ENCODE results near the gene NTSR1.

NTSR1 gene

DNA sequence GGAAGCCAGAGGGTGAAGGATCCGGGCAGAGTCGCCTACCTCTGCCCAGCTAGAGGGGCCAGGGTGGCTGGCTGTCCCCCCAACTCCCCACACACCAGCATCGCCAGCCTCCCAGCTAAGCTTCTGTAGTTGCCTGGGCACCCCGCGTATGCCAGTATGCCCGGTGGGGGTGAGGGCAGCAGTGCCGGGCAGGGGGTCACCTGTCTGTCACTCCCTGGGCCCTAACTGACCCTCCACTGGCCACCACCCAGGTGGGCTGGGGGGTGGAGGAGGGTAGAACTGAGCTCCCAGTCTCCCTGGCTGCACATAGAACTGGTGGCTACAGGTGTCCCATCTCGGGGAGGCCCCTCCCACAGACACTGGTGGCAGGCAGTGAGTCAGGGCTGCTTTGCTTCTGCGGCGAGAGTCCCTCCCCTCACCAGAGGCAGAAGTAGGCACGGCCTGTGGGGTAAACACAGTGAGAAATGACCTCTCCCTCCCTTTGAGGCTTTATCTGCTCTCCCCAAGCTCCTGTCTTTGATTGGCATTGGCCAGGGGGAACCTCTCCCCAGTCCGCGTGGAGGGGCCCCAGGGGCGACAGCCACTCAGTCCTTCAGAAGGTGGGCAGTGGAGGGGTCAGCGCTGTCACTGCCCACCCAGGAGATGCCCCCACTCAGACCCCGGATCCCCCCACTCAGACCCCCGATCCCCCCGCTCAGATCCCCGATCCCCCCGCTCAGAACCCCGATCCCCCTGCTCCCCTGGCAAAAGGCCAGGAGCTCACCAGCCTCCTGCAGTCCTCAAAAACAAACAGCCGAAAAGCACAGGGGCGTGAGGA, 2.5 kb downstream of the NTSR1 start:
- DNase-seq, result no peak

DNA sequence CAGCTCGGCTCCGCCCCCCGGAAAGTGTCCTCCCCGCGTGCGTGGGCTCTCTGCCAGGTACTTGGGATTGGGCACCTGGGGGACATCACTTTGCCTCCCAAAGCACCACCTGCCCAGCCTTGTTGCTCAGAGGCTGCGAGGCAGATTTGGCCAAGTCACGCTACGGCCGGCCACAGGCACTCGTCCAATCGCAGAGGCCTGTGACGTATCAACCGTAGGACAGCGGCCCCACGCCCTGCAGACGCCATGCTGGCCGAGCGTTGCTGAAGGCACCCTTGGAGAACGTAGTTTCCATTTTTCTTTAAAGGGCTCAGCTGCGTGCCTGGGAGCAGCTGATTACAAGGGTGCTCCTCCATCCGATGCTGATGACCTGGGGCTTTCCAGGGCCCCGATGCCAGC, 3.1 kb downstream of the NTSR1 start:
- no peak for DNase-seq

DNA sequence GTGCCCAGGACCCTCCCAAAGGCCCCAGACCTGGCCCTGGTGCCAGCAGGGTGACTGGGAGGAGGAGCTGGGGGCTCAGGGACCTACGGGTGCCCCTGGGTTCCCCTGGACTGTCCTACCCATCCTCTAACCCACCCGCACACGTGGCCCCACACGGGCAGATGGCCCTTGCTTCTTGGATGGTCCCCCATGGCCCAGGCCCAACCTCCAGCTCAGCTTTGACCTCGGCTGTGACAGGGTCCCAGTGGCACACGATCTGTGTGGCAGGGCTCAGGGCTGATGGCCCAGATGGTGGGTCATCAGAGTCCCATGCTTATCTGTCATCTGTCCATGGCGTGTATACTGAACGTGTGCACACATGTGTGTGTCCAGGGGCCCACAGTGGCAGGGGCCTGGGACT, 4.0 kb downstream of the NTSR1 start:
- no peak for DNase-seq

DNA sequence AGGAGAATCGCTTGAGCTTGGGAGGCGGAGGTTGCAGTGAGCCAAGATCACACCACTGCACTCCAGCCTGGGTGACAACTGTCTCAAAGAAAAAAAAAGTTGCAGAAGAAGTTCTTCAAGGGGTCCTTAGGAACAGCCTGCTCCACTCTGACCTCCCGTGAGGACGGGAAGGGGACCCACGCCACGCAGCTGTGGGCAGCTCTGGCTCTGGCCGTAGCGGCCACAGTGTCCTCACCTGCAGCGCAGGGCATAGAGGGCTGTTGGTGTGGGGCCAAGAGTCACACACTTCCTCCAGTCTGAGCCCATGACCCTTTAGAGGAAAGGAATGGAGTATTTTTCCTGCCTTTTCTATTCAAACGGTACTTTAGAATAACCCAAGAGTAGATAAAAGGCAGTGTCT, 5.4 kb downstream of the NTSR1 start:
- DNase-seq, result no peak

DNA sequence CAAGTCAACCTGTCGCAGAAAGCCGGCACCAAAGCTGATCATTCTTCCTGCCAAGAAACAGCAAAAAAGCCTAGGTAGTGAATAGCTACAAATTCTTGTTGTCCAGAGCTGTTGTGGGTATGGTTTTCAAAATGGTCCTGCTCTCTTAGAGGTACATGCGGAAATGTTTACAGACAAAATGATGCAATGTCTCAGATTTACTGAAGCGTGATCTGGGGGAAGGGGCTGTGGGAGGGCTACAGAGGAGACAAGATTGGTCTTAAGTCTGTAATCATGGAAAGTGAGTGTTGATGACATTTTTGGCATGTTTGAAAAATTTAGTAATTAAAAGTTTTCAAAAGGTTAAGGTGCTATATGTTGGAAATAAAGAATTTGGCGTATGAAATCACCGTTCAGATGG, 6.2 kb downstream of the NTSR1 start:
- DNase-seq, result no peak

DNA sequence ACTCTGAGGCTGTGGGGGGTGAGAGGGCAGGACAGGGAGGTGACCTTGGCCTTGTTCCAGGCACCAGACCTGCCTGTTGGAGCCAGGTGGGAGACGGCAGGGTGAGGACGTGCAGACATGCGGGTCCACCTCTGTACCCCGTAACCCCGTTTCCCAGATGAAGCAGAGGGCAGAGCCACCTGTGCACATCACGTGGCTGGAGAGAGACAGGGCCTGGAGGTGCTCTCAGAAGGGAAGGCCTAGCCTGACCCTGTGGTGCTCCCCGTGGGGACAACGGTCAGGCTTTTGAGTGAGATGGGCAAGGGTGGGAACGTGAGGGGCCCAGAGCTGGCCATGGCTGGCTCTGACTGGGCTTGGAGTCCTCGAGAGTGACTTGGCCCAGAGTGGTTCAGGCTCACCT, 6.6 kb downstream of the NTSR1 start:
- DNase-seq, result no peak

DNA sequence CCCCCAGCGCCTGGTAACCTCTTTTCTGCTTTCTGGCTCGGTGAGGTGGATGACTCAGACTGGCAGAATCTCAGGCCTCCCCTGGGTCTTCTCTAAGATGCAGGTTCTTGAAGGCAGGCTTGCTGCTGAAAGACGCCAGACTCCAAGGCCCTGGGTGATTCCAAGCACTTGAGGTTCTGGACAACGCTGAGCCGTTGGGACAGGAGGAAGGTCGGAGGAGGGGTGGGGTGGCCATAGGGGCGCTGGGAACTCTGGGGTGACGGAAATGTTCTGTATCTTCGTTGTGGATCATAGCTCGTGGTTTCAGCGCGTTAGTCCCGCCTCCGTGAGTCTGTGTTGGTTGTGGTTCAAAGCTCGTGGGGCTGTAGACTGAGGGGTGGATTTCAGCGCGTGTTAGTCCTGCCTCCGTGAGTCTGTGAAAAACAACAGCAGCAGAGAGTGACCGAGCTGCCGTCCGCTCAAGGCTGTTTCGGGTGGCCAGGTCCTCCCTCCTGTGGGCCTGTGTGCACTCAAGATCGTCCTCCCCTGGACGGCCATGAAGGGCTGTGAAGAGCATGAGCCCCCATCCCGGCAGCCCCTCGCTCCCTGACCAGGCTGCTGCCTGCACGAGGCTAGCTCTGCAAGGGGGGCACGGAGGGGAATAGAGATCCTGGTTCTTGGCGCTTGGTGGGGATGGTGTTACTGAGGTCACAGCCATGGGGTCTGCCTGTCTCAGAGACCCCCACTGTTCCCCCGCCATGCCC, 7.7 kb downstream of the NTSR1 start:
- DNase-seq, result no peak

DNA sequence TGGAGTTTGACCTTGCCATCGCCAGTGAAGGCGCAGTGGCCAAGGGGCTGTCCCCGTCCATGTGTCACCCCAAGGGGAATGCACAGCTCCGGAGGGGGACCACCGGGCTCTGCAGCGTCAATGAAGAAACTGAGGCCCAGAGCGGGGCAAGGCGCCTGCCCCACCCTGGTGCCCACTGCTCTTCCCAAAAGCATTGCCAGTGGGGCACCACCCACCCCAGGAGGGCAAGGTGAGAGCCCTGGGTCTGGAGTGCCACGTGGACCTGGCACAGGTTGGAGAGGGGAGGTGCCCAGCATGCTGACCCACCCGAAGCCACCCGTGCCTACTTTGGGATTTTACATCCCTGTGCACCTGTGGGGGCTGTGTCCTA, 8.3 kb downstream of the NTSR1 start:
- no peak for DNase-seq

DNA sequence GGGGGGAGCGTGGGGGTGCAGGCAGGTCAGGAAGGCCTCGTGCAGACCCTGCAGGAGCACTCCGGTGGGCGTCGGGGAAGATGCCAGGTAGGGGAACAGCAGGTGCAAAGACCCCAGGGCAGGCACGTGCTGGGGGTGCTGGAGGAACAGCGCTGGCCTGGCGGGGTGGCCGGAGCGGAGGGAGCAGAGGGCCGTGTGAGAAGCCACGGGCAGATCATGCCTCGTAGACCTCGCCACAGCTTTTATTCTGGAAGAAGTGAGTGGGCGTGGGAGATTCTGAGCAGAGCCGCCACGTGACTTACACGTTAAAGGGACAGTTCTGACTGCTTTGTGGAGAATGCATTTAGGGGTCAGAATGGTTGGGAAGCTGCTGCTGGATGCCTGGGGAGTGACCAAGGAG, 9.3 kb downstream of the NTSR1 start:
- no peak for DNase-seq

DNA sequence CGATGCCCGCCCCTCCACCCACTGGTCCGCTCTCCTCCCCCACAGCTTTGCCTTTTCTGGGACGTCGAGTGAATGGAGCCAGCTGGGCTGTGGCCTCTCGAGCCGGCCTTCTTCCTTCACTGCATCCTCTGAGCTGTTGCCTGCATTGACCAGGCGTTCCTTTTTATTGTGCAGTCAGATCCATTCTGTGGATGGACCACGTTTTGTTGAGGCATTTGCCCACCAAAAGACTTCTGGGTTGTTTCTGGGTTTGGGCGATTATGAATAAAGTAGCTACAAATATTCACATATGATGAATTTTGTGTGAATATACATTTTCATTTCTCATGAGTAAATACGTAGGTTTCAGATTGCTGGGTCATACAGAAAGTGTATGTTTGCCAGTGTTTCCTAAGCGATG, 9.9 kb downstream of the NTSR1 start:
- DNase-seq, result no peak

DNA sequence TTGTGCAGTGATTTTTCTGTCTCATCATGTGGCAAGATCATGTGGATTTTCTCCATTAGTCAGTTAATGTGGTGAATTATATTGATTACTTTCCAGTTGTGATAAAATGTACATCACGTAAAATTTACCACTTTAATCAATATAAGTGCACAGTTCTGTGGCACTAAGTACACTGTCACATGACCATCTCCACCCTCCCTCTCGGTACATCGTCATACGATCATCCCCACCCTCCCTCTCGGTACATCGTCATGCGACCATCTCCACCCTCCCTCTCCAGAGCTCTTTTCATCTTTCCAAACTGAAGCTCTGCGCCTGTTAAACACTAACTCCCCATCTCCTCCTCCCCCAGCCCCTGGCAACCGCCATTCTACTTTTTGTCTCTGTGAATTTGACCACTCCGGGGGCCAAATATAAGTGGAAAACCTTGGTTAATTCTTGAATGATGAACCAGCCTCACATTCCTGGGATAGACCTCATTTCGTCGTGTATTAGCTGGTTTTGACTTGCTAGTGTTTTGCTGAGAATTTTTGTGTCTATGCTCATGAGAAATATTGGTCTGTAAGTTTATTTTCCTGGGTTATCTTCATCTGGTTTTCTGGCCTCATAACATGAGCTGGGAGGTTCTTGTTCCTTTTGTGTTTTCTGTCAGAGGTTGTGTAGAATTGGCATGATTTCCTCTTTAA, 10.8 kb downstream of the NTSR1 start:
- no peak for DNase-seq

DNA sequence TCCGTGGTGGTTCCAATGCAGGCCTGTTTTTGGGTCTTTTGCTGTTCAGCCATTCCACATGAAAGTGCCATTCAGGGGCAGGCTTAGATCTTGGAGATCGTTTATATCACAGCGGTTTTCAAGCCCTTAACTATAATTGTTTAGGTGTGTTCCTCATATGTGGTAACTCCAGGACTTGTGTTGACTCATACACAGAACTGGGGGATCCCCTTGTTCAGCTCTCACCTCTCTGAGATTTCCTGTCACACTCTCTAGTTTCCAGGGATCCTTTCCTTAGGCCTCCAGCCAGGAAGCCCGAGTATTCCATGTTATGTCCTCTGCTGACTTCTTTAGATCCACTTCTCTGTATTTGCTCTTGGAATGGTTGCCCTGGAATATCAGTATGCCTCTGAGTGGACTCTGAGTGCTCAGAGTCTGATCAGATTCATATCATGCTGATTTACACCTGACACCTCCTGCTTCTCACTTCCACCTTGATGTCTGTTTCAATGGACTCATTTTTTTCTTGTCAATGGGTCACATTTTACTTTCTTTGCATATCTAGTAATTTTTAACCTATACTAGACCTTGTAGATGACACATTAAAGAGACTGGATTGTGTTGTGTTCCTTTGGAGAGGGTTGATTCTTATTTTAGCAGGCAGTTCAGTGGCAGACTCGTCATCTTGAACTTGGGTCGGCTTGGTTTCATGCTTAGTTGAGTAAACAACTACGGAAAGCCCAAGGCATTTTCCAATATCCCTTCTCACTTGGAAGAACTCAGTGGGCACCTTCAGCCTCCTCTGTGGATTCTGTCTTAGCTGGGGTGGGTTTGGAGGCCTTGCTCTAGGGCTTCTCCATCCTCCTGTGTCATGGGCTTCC, 13.1 kb downstream of the NTSR1 start:
- DNase-seq, result no peak

DNA sequence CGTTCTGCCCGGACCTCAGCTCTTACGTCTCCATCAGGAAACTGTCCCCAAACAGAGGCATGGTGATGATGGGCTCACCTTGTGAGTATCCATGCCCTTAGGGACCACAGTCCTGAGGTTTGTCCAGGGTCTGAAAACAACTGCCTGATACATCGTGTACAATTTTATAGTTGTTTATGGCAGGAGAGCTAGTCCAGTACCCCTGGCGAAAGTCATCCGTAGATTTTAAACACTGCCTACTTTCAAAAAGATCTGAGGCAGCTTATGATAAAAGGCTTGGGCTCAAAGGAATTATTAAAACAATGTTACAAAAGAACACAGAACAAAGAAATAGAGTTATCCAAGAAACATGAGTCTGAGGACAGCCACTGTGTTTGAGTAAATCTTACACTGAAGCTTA, 14.0 kb downstream of the NTSR1 start:
- DNase-seq, result no peak

DNA sequence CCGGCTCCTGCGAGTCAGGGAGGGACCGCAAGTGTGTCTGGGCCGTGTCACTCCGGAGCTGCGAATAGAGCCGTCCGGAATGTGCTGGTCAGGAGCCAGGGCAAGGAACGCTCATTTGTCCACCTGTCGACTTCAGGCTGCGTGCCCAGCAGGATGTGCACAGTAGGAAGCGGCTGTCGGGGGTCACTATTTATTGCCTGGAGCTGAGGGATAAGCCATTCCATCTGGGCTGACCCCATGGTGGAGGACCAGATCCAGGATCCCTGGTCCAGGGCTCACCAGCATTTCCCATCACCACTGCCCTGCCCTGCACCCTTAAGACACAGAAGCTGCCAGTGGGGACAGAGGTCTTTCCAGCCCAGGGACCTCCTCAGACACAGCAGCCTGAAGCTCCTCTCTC, 14.7 kb downstream of the NTSR1 start:
- DNase-seq, result no peak

DNA sequence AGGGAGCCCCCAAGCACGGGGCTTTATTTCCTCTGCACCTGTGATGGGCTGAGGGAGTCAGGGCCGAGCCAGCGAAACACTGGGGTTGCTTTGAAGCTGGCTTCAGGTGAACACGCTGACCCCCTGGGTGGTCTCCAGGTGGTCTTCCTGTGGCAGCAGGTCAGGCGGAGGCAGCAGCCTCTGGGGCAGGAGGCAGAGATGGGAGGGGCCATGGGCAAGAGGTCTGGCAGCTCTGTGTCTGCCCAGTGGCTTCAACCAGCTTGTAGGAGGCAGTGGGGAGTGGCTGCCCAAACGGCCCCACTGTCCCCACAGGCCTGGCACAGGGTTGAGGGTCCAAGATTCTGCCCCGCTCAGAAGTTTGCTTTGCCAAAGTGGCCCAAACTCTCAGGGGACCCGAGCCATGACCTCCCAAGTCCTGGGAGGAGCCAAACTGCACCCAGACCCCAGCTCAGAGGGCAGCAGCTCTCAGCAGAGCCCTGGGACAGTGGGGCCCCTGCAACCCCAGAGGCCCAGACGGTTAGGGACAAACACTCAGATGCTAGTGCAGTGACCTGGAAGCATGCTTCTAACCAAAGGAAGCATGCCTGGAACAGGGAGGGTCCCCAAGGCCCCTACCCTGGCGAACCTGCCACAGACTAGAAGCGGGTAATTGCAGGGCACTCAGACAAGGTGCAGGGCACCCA, 15.3 kb downstream of the NTSR1 start:
- DNase-seq, result no peak

DNA sequence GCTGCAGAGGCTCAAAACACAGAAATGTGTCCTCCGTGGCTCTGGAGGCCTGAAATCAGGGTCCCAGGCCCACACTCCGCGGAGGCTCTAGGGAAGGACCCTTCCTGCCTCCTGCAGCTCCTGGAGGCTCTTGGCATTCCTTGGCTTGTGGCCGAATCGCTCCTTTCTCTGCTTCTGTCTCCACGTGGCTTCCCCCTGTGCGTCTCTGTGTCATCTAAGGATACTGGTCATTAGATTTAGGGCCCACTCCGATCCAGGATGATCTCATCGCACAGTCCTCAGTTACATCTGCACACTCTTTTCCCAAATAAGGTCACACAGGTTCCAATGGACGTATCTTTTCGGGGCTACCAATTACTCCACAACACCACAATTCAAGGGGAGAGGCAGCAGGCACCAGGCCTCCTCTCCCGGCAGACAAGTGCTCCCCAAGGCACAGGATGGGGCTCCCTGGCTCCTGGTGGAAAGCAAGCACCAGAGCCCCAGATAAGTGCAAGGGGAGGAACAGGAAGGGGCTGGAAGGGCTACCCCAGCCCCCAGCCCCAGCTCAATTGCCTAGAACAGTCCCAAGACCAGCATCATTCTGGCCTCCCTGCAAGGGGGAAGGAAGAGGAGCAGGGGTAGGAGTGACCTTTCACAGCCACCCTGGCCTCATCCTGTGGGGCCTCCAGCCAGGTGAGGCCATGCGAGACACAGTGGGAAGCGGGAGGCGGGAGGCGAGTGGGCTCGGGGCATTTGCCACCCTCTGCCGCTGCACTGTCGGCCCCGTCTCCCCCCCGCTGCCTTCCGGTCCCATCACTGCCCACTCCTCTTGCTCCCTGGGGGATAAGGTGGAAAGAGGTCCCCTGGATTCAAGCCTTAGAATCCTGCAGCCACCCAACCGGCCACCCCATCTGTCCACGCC, 16.3 kb downstream of the NTSR1 start:
- DNase-seq, result no peak

DNA sequence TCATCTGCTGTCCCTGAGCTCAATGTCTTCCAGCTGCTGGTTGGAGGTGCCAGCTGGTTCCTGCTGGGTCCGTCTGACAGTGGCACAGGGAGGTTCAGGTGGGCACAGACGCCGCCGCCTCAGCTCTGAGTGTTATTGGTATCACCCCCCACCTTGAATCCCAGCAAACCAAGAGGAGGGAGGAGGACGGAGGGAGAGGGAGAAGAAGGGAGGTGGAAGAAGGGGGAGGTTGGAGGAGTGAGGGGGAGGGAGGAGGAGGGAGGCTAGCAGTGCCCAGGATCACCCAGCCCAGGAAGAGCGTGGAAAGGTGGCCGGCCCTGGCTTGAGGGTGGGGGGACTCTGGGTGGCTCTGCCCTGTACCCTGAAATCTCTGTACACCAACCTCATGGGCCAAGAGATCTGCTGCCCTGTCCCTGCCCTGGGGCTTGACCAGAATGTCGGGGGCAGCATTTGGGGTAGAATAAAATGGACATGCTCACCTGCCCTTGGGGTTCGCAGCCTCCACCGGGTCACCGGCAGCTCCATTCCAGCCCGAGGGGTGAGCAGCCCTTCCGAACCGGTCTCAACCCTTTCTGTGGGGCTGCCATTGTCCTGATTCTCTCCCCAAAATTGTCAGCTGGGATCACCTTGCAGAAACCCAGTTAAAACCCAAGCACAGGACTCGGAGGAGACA, 17.1 kb downstream of the NTSR1 start:
- no peak for DNase-seq

DNA sequence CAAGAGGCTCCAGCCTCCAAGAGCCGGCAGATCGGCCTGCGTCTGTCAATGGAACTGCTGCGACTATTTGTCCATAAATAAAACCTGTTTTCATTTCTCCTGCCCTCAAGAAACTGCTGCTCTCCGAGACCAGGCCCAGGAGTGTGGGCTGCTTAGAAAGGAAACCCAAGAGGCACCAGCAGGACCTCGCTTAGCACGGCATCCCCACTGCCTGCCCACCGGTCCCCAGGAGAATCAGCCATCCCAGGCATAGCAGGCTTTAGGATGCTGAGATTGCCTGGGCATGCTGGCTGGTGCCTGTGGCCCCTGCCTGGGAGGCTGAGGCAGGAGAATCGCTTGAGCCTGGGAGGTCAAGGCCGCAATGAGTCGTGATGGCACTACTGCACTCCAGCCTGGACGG, 17.6 kb downstream of the NTSR1 start:
- DNase-seq, result no peak

DNA sequence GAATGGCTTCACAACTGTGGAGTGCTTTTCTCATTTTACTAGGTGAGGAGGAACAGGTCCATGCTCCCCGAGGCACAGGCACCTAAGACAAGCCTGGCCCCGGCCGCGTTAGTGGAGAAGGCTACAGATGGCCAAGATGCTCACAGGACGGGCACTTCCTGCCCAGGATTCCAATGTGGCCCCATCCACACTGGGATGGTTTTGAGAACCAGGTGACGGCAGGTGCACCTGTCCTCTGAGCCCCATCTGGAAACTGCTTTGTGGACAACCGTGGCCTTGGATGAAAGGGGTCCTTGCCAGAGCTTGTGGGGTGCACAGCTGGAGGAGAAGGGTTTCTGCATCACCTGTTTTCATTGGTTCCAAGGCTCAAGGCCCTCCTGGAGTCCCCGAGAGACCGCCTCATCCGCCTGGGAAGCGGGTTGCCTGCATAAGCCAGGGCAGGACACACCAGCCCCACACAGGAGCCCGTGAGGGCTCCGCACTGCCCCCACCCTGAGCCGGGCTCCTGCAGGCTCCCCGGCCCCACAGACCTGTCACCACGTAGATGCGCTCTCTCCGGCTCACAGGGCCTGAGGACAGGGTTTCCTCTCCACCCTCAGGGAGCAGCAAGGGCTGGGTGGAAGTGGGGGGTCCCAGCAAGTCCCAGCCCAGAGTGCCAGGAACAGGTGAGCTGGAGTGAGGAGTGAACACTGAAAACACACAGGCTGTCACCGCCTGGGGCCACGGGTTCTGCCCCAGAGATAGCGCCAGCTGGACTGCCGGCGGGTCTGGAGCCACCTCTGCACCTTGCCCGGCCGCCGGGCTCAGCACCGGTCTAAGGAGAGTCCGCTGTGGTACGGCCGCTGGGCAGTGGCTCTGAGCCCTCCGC, 18.3 kb downstream of the NTSR1 start:
- DNase-seq, result no peak

DNA sequence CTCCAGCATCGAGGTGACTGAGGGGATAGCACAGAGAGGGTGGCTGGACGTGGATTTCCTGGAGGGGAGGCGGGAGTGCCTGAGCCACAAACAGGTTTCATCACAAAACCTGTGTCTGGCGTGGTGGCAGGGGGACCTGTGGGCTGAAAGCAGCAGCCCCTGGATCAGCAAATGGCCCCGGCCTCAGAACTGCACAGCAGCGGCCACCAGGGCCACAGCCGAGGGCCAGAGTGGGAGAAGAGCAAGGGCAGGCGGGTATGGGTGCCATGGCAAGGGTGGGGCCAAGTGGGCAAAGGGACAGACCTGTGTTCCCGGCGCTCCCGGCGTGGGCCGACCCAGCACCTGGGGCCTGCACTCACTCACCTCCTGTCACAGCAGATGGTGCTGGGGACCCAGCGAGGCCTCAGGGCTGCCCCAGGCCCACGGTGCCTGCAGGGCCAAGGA, 19.0 kb downstream of the NTSR1 start:
- no peak for DNase-seq

Measured in midbrain (tissue), 1 donor.